GM18505 (cell line): Measurements from ENCODE around the gene PPP1R9A.

Experiments
- ATAC-seq: cut with Tn5 transposase; IDR thresholded peaks from one replicate; pipeline ENCODE4 v1.9.1; 2021; ENCODE audit not compliant: unreplicated experiment
- POLR2A ChIP-seq: IDR thresholded peaks from 4 replicates; pipeline ENCODE4 v1.6.1; 2011; ENCODE audit warnings: borderline replicate concordance; ENCODE audit not compliant: insufficient read depth, insufficient read length; ENCODE audit errors: extremely low read depth

PPP1R9A gene

DNA sequence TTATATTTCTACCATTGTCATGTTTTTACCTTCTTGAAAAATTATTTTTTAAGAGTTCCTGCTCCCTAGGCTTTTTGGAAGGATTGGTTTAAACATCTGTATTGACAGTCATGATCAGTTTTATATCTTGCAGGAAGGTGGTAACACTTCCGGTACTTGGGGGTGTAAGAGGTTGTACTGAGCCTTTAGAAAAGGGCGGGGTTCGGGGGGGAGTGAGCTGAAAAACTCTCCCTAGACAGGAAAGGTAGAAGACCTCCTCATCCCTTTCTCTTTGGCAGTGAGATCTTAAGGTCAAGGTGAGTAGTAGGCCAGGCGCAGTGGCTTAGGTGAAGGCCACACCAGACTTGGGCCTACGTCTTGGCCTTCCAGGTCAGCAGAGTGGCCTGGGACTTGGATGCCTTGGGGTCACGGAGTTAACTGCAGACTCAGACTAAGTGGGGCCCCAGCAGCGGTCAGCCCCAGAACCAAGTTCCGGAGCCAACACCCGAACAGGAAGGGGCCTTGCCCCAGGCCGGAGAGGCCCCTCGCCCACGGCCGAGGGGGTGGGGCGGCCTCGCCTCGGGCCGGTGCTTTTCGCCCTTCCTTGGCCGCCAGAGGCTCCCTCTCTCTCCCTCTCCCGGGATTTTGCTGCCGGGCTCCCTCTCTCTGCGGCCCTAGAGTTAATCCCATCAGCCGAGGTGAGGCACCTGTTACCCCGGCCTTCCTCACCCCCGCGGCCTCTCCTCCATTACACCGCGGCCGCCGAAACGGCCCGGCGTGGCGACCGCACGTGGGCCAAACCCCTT lies at the start of gene PPP1R9A:
PPP1R9A (plus strand) TSS at position 569 of the 785 bp plus-strand sequence. CDS start 2,520 bp downstream, outside the sequence.
- no peak for ATAC-seq
- no peak for TF ChIP-seq POLR2A

DNA sequence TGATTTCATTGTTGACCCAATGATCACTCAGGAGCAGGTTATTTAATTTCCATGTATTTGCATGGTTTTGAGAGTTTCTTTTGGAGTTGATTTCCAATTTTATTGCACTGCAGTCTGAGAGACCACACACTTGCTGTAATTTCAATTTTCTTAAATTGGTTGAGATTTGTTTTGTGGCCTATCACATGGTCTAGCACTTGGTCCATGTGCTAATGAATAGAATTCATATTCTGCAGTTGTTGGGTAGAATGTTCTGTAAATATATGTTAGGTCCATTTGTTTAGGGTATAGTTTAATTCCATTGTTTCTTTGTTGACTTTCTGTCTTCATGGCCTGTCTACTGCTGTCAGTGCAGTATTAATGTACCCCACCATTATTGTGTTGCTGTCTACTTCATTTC lies 36.3 kb upstream of the PPP1R9A start:
- no peak for ATAC-seq
- no peak for TF ChIP-seq POLR2A

DNA sequence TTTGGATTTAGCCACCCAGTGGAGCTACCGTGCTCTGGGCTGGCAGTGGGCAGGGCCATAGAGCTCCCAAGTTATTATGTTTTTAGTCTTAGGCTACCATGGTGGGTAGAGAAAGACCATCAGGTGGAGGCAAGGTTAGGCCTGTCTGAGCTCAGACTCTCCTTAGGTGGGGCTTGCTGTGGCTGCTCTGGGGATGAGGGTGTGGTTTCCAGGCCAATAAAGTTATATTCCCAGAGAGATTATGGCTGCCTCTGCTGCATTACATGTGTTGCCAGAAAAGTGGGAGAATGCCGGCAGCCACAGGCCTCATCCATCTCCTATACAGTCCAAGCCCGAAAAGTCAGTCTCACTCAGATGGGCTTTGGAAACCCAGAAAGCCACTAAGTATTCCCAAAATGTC lies 34.2 kb upstream of the PPP1R9A start:
- no peak for ATAC-seq
- no peak for TF ChIP-seq POLR2A

GRCh38 chr7:94874036-94874785 lies 33.2 kb upstream of the PPP1R9A start:
- no peak for ATAC-seq
- no peak for TF ChIP-seq POLR2A

DNA sequence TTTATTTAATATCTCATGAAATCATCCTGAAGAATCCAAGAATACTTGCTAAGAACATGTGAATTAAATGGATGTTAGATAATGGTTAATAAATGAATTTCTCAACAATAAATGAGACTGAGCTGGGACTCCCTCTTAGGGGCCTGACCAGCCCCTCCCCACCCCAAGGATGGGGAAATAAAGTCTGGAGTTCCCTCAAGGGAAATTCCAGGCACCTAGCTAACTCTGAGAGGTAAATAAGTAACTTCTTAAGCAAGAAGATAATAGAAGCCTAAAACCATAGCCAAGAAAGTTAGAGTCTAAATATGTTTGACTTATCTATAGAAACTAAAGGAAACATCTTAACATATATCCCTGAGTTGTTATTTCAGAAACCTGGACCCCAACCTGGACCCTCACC lies 32.2 kb upstream of the PPP1R9A start:
- TF ChIP-seq POLR2A, result no peak
- ATAC-seq, result no peak

DNA sequence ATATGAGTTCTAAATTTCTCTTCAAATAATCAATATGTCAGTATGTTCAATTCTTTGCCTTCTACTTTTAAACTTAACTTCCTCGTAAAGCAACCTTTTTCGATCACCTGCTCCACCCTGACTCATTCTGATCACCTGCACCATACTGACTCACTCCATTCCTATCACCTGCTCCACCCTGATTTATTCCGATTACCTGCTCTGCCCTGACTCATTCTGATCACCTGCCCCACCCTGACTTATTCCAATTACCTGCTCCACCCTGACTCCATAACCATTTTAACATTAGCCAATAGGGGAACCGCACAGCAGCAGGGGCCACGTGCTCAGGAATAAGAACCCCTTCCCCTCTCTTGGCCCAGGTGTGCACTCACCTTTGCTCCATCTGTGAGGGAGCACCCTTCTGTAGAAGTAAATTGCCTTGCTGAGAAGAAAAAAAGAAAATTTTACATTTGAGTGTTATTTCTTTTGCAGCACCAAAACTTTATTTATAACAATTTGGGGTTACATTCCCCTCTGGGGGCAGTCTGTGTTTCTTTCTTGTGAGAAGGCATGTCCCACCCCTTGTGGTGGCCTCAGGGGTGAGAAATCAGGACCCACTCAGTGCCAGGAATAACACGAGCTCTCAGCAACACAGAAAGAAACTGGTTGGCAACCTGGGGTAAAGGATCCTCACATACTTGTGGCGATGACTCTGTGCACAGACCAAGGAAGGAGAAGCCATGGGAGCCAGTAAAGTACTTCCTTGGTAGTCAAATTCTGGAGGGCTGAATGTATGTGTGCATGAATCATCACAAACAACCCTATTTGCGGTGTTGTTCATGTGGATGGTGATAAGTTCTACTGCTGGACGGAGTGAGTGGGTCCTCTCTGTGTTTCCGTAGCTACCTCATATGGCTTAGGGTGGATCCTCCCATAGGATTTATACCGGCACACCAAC lies 29.4 kb upstream of the PPP1R9A start:
- TF ChIP-seq POLR2A, result no peak
- ATAC-seq, result no peak

DNA sequence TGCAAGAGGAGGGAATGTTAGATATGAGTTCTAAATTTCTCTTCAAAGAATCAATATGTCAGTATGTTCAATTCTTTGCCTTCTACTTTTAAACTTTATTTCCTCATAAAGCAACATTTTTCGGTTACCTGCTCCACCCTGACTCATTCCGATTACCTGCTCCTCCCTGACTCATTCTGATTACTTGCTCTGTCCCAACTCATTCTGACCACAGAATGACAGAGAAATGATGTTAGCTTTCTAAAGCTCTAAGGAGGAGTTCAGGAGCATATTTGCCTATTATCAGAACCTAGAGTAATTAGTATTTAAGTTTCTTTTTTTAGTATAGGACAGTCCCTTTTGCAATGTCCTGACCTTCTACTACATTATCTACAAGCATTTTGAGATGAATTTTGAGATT lies 24.5 kb upstream of the PPP1R9A start:
- no peak for ATAC-seq
- TF ChIP-seq POLR2A, result no peak

- ATAC-seq, result no peak
- TF ChIP-seq POLR2A, result no peak
Measured at GRCh38 chr7:94883616-94884015, 23.8 kb upstream of the PPP1R9A start.

DNA sequence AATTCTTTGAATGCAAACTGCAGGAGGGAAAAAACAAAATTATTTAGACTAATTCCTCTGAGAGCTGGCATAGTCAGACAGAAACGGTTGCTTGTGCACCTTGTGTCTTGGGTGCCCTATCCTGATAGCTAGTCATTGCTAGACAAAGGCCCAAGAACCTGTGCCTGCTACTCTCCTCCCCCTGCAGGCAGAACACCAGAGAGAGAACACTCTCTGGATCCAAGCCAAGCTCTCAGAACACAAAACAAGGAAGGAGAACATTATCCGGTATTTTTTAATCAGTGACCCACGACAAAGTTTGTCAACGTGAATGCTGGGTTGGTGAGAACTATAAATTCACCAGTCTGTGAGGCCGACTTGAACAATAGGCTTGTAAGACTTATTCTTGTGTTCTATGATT lies 18.8 kb upstream of the PPP1R9A start:
- ATAC-seq, result no peak
- no peak for TF ChIP-seq POLR2A

DNA sequence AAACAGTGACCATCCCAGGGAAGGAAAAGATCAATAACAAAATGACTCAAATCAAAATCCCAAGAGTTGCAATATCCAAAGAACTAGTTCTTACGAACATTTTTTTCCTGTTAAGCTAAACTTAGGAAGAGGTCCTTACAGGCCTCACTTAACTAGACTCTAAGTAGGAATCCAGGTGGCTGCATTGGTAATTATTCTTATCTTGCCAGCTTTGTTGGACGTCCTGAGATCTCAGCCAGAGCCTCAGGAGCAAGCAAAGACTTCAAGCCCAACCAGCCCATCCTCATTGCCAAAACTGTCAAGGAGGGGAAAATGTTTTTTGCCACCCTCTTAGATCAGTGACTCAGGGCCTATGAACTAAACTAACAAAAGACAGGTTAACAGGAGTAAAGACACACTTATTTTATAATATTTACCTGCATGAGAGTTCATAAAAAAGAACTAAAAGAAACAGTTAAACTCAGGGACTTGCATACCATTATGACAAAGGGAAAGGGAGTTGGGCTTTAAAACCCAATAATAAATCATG lies 18.3 kb upstream of the PPP1R9A start:
- TF ChIP-seq POLR2A, result no peak
- no peak for ATAC-seq

- no peak for ATAC-seq
- TF ChIP-seq POLR2A, result no peak
Measured at GRCh38 chr7:94890216-94890615, 17.2 kb upstream of the PPP1R9A start.

DNA sequence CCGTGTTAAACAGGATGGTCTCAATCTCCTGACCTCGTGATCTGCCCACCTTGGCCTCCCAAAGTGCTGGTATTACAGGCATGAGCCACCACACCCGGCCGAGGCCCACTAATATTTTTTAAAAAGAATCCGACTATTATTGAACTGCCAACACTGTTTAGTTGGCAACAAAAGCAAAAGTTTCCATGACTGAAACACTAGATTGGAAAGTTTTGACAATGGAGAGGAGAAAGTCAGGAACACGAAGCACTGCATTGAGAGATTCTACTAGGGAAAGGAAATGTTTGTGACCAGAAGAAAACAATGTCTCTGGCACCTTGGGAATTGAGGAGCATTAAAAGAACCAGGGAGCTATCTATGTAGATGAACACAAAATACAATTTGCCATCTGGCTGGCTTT lies 13.7 kb upstream of the PPP1R9A start:
- TF ChIP-seq POLR2A, result no peak
- no peak for ATAC-seq

DNA sequence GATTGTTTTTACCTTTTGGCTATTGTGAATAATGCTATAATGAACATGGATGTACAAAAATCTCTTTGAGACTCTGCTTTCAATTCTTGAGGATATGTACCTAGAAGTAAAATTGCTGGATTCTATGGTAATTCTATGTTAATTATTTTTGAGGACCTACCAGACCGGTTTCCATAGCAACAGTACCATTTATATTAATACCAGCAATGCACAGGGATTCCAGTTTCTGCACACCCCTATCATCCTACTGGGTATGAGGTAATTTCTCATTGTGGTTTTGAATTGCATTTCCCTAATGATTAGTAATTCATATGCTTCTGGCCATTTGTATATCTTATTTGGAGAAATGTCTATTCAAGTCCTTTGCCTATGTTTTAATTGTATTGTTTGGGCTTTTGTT lies 9.9 kb upstream of the PPP1R9A start:
- TF ChIP-seq POLR2A, result no peak
- no peak for ATAC-seq
